ENCODE results near the gene ZNF106.

DNA sequence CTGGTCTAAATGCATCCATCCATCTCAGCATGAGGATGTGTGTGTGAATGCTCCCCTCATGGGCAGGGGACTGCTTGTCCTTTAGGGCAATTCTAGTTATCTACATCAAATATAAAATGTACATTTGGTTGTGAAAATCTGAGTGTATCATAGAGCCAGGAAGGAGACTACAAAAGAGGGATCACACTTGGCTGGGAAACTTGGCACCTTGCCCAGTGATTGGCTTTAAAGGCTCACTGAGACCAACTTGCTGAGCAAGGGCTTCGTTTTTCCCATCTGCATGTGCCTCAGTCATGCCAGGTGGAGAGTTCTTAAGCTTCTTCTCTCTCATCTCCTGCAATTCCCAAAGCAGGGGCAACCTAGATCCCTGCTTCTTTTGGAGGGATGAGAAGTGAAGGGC is 126.4 kb downstream of the ZNF106 start:
- TF ChIP-seq, protein P1, sequence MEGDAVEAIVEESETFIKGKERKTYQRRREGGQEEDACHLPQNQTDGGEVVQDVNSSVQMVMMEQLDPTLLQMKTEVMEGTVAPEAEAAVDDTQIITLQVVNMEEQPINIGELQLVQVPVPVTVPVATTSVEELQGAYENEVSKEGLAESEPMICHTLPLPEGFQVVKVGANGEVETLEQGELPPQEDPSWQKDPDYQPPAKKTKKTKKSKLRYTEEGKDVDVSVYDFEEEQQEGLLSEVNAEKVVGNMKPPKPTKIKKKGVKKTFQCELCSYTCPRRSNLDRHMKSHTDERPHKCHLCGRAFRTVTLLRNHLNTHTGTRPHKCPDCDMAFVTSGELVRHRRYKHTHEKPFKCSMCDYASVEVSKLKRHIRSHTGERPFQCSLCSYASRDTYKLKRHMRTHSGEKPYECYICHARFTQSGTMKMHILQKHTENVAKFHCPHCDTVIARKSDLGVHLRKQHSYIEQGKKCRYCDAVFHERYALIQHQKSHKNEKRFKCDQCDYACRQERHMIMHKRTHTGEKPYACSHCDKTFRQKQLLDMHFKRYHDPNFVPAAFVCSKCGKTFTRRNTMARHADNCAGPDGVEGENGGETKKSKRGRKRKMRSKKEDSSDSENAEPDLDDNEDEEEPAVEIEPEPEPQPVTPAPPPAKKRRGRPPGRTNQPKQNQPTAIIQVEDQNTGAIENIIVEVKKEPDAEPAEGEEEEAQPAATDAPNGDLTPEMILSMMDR (IDR thresholded peaks at IDR 0.05): no peak
- TF ChIP-seq EP300 (IDR thresholded peaks at IDR 0.05) (no peak), POLR2A (IDR thresholded peaks at IDR 0.05) (no peak)
